Left renal pelvis (tissue), 4 donors: ENCODE results near the gene PTGDR. TPM values are rescaled to one million over a fixed set of nuclear protein-coding genes. Genes with fewer than 3 reads are reported as not detected.

Experiments used
- DNase-seq, 4 donors: peaks; one replicate each; pipeline ENCODE4 v3.0.0-alpha.2; 2013; ENCODE audit warnings: low read depth in 4 of 4, low spot score in 3 of 4
- polyA plus RNA-seq, 4 donors: library from polyadenylated mRNA; unstranded; fragments of 120-200 nt; gene quantifications; one replicate each; pipeline ENCODE4 v1.2.1, GENCODE V29; 2013; ENCODE audit not compliant: insufficient read length in 4 of 4

PTGDR gene
- polyA plus RNA-seq, 4 donors: 0.46 to 0.65 (median 0.56) TPM

DNA sequence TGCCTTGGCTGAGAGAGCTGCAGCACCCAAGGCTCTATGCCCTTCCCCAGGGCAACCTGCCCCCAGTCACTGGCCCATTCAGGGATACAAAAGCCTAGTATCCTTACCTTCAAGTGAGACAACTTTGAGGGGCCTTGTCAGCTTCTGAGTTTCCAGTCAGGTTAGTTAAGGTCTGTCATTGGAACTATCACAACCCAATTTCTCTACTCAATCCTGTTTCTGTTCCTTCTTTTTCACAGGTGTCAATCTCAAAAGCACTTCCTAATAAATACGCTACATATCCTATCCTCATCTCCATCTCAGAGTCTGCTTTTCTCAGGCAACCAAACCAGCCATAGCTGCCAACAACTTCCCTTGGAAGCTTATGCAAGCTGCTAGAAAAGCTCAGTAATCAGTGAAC, 4.9 kb upstream of the PTGDR start:
- no peak for DNase-seq

DNA sequence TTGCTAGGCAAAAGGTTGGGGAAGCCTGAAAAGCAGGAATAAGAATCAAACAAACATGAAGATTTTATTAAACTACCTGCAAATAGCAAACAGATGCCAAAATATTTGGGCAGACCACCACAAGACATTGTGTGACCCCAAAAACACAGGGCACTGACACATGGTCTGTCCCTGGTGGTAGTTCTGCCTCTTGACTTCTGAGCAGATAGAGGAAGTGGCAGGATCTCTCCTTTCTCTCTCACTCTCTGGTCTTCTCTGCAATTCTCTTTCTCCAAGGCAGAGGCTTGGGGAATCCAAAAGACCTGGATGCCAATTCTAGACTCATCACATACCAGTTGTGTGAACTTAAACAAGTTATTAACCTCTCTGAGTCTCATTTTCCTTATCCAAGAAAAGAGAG, 4.3 kb upstream of the PTGDR start:
- no peak for DNase-seq

DNA sequence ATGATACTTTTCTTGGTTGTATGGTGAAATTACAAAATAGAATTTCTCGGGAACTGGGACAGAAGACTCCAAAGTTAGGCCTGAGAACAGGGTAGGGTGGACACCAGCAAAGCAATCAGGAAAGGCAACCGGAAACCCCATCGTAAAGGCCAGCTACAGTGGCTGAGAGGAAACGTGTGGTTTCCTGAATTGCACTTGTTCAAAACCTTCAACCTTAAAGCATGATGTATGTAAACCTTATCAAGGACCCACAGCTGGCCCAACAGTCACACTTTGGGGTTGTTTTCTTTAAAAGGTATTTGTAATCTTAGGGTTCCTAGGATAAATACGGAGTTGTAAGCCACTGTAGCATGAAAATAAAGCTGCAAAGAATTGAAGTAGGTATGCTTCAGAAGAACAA, 2.2 kb upstream of the PTGDR start:
- DNase-seq: no peak

DNA sequence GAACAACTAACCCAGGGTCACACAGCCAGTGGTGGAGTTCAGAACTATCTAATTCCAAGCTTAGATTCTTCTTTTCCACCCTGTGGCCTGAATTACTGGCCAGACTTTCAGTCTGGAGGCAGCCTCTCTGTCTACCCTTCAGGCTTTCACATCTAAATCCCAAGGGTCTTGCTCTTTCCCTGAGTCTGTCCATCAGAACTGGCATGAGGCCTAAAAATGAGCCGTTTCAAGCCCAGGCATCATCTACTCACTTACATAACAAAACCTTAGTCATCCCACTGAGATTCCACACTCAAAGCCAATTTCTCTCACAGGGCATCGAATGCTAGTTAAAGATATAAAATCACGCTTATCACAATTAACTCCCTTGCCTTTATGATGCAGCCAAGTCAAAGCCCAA, 1.3 kb upstream of the PTGDR start:
- DNase-seq: no peak

DNA sequence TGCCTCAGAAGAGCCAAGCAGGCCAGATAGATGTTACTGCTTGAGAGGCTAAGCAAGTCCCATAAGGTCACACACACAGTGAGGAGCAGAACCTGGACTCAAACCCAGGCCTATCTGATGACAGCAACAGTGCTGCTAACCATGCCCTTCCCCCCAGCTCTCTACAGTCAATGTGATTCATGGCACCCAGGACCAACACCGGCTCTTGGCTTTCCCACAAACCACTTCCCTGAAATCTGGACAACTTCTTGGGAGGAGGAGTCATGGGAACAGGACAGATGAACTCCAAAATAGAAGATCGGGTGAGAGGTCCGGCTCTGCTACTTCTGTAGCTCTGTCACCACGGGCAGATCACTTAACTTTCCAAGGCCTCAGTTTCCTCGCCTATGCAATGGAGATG, 716 bp upstream of the PTGDR start:
- DNase-seq: no peak

DNA sequence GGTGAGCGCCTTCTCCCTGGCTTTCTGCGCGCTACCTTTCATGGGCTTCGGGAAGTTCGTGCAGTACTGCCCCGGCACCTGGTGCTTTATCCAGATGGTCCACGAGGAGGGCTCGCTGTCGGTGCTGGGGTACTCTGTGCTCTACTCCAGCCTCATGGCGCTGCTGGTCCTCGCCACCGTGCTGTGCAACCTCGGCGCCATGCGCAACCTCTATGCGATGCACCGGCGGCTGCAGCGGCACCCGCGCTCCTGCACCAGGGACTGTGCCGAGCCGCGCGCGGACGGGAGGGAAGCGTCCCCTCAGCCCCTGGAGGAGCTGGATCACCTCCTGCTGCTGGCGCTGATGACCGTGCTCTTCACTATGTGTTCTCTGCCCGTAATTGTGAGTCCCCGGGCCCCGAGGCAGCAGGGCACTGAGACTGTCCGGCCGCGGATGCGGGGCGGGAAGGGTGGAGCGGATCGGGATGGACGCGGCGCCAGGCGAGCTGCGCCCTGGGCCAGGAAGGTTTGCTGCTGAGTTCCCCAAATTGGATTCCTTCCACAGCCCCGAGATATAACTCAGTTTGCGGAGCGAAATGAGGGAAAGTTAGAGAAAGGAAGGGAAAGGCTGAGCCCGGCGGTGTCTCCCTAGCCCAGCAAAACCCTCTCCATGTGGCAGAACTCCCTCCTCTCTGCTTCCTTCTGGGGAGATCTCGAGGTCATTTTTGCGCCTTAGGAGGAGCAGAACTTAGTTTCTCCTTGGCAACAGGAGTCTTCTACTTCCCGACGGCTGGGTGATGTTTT, 972 bp downstream of the PTGDR start:
- no peak for DNase-seq

DNA sequence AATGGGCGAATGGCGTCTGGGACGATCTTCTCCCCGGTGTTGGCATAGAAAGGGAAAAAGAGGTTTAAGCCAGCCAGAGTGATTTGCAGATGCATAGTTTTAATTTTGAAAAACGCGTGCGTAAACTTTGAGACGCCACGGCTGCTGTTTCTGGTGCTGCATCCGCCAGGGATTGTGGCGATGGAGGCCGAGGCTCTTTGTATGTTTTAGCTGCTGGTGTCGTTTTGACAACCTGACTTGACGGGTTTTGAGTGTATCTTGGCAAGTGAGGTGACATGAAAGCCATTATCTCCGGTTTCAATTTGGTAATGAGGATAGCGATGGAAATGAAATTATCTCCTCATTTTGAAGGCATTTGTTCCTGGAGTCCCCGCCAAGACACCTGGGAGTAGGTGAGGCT, 1.6 kb downstream of the PTGDR start:
- no peak for DNase-seq

DNA sequence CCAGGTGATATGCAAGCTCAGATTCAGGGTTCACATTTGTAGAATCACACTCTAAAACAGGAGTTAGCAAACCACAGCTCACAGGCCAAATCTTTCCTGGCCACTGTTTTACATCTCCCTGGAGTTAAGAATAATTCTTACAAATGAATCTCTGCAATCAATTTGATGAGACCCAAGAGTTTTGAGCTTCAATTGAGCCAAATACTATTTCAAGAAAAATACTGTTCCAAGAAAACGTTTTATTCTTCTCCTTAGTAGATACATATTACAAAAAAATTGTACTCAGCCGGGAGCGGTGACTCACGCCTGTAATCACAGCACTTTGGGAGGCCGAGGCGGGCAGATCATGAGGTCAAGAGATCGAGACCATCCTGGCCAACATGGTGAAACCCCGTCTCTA, 2.5 kb downstream of the PTGDR start:
- no peak for DNase-seq

DNA sequence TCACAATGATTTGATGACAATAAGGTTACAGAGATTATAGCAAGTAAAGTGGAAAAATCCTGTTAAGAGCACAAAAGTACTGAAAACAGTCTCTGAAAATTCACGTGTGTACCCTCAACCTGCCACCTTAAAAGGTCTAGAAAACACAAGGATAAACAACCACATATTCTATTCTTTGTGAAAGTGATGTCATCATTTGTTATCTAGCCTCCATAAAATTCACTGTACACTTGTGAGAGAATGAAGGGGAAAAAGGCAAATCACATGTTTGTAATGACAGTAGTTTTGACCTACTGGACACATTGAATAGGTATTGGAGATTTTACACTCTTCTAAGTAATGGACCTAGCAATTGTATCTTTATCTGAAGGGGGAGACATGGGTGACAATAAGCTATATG, 4.0 kb downstream of the PTGDR start:
- DNase-seq: no peak

DNA sequence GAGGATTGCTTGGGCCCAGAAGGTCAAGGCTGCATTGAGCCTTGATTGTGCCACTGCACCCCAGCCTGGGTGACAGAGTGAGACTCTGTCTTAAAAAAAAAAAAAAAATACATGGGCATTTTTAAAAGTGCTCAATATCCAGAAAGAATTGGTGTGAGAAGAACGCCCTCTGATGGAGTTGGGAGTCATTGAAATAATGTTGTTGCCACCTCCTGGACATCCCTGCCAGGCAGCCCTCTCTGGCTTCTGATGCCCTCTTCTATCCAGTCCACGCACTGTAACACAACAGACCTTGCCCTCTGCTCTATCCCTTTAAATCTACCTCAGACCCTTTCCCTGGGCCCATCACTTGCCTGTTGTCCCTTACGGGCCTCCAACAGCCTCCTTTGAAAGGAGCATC, 4.9 kb downstream of the PTGDR start:
- DNase-seq: no peak

DNA sequence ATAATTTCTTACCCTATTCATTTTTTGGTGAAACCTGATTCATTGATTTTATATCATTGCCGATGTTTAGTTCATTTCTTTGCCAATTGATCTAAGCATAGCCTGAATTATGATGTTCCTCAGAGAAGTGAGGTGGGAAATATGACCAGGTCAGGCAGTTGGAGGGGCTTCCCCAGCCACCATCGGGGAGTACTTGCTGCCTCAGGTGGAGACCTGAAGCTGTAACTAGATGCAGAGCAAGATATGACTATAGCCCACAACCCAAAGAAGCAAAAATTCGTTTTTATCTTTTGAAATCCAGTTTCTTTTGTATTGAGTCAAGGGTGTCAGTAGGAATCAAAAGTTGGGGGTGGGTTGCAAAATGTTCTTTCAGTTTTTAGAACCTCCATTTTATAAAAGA, 7.9 kb downstream of the PTGDR start:
- no peak for DNase-seq

DNA sequence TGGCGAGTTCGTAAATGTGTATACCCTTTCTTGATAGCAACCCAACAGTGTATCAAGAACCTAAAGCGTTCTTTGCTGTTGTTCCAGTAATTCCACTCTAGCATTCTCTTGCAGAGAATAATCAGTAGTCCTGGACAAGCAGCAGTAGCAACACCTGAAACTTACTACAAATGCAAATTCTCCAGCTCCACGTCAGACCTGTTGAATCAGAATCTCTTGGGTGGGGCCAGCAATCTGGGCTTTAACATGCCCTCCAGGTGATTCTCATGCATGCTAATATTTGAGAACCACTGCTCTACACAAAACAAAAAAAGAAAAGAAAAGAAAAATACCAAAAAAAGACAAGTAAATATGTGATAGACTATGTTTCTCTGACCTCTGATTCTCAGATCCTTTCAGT, 10.1 kb downstream of the PTGDR start:
- no peak for DNase-seq

DNA sequence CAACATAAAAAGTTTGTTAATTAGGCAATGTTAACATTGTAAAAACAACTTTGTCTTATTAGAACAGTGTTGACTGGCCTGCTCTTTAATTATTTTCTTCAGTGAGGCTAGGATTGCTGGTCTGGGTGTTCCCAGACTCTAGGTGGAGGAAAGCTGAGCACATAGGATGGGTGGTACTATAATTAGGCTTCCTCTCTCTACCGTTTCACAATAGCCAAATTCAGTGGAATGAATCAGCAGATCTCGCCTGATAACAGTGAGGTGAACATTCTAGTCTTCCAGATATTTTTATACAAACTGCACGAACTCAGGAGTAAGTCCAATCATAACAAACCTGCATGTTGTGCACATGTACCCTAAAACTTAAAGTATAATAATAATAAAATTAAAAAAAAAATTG, 11.9 kb downstream of the PTGDR start:
- DNase-seq: no peak

DNA sequence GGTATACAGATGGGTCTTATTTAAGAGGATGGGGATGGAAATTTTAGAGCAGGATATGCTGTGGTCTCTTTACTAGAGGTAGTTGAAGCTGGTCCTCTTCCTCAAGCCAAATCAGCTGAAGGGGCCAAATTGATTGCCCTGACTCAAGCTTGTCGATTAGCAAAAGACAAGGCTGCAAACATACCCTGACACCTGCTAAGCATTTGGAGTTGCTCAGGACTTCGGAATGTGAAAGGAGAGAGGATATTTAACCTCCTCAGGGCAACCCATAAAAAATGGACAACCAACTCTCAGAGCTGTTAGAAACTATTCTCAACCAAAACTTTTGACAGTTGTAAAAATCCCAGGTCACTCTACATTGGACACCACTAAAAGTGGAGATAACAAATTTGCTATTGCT, 15.6 kb downstream of the PTGDR start:
- no peak for DNase-seq

DNA sequence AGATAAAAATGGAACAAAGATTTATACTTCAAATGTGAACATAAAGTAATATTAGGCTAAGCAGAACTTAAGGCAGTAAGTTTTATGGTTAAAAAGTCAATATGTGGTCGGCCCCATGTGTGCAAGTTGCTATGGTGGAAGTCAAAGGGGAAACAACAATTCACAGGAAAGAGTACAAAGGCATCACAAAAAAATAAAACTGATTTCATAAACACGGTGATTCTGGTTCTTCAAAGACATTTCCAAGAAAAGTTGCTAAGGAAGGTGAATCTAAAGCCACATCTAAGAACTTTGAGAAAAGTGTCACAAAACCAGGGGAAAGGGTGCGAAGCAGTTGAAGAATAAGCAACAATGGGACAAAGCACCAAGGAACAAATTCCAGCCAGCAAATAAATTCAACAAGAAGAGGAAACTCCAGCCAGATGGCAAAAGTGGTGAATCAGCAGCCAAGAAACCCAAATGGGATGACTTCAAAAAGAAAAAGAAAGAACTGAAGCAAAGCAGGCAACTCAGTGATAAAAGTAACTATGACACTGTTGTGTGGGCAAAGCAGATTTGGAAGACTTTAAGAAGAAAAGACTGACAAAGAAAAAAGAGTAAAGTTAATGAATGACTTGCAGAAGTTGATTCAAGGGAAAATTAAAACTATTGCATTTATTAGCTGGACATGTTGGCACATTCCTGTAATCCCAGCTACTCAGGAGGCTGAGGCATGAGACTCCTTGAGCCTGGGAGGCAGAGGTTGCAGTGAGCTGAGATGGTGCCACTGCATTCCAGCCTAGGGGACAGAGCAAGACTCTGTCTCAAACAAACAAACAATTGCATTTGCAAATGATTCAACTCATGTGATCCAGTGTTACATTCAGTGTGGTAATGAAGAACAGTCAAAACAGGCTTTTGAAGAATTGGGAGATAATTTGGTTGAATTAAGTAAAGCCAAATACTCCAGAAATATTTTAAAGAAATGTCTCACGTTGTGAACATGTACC, 19.5 kb downstream of the PTGDR start:
- no peak for DNase-seq

DNA sequence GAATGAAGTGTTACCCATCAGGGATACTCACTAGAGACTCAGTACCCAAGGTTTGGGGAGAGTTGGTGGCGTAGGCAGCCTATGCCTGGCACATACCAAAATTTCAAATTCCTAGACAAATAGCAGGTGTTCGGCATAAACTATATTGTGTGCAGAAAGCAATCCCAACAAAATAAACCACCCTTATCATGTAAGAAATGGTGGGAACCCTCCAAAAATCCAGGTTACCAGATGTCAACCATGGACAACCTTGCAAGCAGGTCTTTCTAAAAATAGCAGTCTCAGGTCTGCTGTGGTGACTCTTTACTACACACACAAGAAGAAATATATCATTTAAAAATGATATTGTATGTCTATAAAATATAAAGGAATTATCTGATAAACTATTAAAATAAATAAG, 28.9 kb downstream of the PTGDR start:
- DNase-seq: no peak

DNA sequence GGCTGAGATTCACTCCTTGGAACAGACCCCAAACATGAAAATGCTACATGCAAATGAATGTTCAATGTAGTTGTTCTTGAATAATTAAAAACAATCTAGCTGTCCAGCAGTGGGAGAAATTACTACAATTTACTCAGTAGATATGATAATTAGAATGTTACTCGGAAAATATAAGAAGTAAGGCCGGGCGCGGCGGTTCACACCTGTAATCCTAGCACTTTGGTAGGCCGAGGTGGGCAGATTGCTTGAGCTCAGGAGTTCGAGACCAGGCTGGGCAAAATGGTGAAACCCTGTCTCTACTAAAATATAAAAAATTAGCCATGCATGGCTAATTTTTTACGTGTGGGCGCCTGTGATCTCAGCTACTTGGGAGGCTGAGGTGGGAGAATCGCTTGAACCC, 31.3 kb downstream of the PTGDR start:
- DNase-seq: no peak

DNA sequence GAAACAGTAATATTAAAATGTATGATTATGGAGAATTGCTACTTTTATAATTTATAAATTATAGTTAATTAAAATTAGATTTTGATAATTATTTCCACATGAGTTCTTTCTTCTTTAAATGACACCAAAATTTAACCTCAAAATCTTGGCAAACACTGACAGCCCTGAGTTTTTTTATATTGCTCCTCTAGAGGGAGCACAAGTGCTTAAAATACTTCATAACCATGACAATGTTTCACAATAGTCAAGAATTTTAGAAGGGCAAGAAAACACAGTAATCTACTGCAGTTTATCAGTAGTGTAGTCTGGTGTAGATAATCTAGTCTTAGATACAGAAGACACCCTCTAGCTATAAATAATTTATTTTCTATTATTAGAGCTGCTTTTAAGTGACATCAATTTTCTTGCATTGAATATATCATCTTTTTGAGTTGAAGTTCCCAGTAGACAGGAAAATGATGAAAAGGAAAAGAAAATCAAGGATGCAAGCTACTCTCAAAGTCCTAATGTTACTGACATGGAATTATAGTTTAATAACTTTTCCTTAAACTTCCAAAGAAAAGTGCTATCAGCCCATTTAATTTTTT, 32.3 kb downstream of the PTGDR start:
- DNase-seq: peak in 2 of 4 donors; percentile 14 to 35

DNA sequence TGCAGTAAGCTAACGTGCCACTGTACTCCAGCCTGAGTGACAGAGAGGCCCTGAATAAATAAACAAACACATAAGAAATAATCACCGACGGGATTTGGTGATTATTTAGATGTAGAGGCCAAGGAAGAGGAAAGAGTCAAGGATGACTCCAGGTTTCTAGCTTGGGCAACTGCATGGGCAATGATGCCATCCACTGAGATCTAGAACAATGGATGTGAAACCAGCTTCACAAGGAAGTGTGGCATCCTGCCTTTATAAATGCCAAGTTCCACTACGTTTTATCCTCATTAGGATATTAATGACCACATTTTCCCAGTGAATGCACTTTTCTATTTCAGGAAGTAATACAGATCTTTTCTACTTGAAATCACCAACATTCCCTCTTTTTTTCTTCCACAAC, 35.7 kb downstream of the PTGDR start:
- no peak for DNase-seq

DNA sequence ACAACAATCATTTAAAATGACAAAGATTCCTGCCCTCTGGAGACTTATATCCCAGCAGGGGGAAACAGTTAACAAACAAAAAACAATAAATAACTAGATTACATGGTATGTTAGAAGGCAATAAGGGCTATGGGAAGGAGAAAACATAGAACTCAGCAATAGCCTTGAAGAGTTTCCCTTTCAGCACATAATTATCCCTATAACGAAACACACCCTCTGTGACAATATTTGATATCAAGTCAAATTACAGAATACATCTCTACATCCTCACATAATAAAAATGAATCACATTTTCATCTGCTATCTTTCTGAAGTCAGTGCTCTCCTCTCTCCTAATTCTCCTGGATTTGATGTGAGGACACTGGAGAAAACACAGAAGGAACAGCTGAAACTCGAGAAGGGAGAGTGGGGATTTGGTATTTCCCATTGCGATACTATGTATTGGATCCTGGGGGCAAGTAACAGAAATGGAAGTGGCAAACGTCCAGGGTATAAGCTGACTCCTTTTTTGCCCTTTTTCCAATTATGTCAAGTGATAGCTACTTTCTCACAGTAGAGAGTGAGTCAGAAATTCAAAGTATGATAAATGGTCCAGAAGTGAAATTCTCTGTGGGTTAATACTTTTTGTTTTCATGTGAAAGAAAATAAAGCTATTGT, 36.9 kb downstream of the PTGDR start:
- DNase-seq: no peak

DNA sequence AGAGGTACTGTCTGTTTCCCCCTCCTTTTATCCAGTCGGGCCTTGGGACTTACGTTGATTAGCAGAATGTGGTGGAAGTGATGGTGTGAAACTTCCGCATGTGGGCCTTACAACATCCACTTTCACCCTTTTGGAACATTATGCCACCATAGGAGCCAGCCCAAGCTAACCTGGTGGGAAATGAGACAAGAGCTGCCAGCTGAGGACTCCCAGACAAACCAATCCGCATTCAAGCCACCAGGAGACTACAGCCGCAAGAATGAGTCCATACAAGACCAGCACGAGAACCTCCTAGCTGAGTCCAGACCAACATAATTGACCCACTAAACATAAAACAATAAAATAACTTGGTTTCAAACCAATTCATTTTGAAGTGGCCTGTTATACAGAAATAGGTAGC, 37.5 kb downstream of the PTGDR start:
- DNase-seq: no peak
